SHP77 treated with DMSO at 0.1 percent for 48 hours (cell line): ENCODE results near the gene KAT6B.
A peak's percentile ranks its signal among the peaks of the same experiment; 100 is the strongest.
"Not testable (repeated sequence)": the region's sequence is repeated elsewhere in the genome, so short reads cannot be mapped to it uniquely, and the experiment has no call there.

Source experiments
- DNase-seq: peaks from one replicate; lab custom pipeline; 2025; lab: John Stamatoyannopoulos, UW

The KAT6B gene

DNA sequence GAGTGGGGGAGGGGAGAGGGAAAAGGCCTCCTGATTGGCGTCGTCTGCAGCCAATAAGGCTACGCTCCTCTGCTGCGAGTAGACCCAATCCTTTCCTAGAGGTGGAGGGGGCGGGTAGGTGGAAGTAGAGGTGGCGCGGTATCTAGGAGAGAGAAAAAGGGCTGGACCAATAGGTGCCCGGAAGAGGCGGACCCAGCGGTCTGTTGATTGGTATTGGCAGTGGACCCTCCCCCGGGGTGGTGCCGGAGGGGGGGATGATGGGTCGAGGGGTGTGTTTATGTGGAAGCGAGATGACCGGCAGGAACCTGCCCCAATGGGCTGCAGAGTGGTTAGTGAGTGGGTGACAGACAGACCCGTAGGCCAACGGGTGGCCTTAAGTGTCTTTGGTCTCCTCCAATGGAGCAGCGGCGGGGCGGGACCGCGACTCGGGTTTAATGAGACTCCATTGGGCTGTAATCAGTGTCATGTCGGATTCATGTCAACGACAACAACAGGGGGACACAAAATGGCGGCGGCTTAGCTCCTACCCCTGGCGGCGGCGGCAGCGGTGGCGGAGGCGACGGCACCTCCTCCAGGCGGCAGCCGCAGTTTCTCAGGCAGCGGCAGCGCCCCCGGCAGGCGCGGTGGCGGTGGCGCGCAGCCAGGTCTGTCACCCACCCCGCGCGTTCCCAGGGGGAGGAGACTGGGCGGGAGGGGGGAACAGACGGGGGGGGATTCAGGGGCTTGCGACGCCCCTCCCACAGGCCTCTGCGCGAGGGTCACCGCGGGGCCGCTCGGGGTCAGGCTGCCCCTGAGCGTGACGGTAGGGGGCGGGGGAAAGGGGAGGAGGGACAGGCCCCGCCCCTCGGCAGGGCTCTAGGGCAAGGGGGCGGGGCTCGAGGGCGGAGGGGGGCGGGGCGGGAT, at the start of gene KAT6B:
TSS of gene KAT6B (plus strand) at position 459 of the 903 bp plus-strand sequence. CDS start 16,258 bp downstream, outside the sequence.
- peak; percentile 98 for DNase-seq

DNA sequence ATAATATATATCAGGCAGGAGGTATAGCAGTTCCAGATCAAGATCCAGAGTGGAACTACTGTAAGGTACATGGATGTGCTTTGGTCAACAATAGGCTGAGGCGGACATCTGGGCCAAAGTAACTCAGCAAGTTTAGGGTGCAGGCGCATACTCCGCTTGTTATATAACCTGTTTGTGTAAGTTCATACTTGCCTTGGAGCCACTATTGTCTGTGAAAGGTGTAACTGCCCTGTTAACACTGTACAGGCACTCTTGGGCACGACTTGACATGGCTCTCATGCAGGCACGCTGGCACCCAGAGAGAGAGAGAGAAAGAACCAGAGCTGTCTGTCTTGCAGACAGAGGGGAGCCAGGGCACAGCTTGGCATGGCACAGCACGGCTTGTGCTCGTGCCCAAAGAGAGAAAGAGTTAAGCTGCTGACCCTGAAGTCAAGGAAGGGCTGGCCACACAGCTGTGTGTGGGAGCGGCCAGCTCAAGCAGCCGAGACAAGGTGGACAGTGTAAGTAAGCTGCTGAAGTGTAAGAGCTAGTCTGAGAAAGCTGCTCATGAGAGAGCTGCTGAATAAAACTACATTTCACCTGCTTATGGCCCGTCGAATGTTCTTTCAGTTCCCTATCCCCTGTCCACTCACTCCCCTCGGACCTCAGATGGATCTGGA, 47.8 kb upstream of the KAT6B start:
- DNase-seq, result no peak

DNA sequence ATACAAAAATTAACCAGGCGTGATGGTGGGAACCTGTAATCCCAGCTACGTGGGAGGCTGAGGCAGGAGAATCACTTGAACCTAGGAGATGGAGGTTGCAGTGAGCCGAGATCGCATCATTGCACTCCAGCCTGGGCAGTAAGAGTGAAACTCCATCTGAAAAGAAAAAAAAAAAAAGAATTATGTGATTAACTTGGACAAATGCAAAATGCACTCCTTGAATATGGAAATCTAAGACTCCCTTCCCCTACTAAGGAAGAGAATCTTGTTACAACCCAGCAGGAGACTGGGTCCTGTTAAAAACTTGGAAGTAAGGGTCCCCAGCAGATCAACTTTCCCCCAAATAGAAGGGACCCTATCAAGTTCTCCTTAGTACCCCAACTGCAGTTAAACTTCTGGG, 44.5 kb upstream of the KAT6B start:
- DNase-seq, result not testable (repeated sequence)

DNA sequence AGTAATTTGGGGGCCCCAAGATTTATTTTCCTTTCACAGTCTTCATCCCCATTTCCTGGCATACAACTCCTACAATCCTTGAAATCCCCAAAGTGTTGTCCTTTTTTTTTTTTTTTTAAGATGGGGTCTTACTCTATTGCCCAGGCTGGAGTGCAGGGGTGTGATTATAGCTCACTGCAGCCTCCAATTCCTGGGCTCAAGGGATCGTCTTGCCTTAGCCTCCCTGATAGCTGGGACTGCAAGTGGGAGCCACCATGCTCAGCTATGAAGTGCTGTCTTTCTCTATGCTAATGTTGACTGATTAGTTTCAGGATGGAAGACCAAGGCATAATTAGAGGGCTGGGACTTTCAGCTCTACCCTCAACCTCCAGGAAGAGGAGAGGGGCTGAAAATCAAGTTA, 41.9 kb upstream of the KAT6B start:
- DNase-seq, result no peak

DNA sequence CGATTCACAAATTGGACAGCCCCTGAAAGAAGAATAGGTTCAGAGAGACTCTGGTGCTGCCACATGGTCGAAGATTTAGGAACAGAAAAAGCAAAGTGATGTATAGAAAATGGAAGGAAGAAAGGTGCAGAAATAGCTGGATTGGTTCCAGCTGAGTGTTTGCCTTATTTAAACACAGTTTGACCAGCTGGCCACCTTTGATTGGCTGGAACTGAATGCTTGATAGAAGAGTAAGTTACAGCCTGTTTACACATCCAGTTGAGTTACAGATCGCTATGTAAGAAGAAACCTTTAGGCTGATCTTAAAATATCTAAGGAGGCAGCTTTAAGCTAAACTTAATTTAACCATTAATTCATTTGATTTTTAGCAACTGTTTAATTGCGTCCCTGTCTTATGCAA, 40.3 kb upstream of the KAT6B start:
- no peak for DNase-seq

DNA sequence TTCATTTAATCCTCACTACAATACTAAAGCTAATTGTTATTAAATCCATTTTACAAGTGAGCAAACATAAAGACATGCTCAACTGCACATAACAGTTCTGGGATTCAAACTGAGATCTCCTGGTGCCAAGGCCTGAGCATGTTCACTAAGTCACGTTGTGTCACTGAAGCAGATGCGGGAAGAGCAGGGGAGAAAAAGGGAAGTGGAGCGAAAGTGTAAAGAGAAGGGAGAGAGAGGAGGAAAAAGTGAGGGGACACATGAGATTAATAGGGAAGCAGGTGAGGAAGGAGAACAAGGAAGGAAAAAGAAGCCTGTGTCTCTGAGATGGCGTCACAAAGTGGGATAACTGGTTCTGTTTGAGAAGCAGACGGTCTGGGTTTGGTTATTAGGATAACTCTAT, 38.9 kb upstream of the KAT6B start:
- no peak for DNase-seq

DNA sequence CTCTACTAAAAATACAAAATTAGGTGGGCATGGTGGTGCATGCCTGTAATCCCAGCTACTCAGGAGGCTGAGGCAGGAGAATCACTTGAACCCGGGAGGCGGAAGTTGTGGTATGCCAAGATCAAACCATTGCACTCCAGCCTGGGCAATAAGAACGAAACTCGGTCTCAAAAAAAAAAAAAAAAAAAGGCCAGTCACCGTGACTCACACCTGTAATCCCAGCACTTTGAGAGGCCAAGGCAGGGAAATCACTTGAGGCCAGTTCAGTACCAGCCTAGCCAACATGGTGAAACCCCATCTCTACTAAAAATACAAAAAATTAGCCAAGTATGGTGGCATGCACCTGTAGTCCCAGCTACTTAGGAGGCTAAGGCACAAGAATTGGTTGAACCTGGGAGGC, 34.4 kb upstream of the KAT6B start:
- DNase-seq, result not testable (repeated sequence)

DNA sequence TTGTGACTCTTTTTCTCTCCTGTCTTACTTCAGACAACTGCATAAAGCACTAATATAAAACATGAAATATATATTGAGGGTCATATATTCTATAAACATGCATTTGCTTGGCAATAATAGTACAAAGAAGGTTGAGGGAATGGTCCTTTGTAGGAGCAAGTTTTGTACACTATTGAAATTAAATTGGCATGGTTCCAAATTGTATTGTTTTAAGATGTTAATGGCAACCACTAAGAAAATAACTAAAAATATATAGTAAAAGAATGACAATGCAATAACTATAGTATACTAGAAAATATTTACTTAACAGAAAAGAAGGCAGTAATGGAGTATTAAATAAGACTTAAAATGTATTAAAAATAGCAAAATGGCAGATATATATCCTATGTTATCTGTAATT, 33.7 kb upstream of the KAT6B start:
- no peak for DNase-seq

DNA sequence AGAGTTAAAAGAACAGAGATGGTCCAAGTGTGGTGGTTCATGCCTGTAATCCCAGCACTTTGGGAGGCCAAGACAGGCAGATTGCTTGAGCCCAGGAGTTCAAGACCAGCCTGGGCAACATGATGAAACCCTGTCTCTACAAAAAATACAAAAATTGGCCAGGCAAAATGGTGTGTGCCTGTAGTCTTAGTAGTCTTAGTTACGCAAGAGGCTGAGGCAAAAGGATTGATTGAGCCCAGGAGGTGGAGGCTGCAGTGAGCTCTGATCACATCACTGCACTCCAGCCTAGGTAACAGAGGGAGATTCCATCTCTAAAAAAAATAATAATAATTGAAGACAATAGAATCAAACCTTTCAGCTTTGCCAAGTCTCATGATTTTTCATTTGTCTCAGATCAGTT, 33.2 kb upstream of the KAT6B start:
- DNase-seq, result not testable (repeated sequence)

DNA sequence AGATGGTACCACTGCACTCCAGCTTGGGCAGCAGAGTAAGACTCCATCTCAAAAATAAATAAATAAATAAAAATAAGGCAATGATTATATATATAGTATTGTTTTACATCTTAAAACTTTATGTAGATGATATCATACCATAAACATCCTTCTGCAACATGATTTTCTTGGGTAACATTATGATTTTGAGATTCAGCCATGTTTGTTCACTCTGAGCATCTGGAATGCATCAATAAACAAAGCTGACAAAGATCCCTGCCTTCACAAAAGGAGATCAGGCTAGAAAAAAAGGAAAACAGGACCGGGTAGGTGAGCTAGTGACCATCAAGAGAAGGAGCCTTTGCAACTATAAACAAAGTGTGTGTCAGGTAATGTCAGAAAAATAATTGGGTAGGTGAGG, 31.9 kb upstream of the KAT6B start:
- no peak for DNase-seq

DNA sequence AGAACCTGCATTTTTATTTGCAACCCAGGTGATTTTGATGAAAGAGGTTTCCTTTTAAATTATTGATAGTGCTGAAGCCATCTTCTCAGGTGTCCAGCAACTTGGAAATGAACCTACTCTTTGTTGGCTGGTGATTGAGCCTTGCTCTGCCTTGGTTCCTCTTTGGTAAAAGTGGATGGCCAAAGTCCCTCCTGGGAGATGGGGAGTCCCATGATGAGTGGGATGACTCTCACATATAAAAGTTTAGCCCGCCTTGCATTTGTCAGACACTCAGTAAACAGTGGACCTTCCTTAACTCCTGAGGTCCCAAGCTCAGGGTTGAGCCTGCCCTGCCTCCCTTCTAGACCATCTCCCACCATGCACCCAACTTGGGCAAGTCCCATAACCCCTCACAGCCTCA, 28.9 kb upstream of the KAT6B start:
- no peak for DNase-seq

DNA sequence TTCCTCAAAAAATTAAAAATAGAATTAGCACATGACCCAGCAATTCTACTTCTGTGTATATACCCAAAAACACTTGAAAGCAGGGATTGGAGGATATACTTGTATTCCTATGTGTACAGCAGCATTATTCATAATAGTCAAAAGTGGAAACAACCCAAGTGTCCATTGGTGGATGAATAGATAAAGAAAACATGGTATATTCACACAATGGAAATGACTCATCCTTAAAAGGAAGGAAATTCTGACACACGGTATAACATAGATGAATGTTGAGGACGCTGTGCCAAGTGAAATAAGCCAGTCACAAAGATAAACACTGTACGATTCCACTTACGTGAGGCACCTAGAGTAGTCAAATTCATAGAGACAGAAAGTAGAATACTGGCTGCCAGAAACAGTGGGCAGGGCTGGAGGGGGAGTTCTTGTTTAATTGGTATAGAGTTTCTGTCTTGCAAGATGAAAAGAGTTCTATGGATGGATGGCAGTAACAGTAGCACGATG, 26.6 kb upstream of the KAT6B start:
- peak; percentile 5 for DNase-seq

DNA sequence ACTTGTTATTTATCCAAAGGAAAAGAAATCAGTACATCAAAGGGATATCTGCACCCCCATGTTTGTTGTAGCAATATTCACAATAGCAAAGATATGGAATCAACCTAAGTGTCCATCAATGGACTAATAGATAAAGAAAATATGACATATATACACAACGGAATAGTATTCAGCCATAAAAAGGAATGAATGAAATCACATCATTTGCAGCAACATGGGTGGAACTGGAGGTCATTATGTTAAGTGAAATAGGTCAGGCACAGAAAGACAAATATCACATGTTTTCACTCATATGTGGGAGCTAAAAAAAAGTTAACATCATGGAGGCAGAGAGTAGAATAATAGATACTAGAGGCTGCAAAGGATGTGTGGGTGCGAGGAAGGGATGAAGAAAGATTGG, 25.0 kb upstream of the KAT6B start:
- no peak for DNase-seq

DNA sequence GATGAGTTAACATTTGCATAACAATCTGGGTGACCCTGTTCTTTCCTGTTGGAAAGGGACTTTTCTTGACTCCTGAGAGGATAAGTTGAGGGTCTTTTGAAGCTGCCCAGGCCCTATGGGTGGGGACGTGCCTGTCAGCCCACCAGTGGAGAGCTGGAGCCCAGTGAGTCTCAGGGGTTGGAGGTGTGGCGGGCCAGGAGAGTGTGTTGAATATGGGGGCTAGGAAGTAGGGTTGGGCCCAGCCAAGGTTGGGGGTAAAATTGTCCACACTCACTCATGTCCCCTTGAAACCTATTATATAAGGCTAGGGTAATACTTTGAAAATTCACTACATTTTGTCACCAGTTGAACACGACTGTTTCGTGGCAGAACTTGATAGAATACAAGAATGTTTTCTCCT, 17.9 kb upstream of the KAT6B start:
- DNase-seq, result no peak

DNA sequence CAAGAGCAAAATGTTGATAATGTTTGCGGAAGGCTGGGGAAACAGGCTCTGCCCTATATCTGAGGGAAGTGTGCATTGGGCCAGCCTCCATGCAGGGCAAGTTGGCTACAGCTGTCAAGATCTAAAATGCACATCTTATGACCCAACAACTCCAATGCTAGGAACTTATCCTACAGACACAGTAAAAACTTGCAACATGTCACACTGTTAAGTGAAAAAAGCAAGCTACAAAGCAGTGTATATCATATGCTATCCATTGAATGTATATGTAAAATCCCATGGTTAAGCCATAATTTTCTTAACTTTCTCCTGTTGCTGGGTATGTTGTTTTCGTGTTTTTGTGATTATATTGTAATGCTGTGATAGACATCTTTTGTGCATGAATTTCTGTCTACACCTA, 16.3 kb upstream of the KAT6B start:
- DNase-seq, result no peak

DNA sequence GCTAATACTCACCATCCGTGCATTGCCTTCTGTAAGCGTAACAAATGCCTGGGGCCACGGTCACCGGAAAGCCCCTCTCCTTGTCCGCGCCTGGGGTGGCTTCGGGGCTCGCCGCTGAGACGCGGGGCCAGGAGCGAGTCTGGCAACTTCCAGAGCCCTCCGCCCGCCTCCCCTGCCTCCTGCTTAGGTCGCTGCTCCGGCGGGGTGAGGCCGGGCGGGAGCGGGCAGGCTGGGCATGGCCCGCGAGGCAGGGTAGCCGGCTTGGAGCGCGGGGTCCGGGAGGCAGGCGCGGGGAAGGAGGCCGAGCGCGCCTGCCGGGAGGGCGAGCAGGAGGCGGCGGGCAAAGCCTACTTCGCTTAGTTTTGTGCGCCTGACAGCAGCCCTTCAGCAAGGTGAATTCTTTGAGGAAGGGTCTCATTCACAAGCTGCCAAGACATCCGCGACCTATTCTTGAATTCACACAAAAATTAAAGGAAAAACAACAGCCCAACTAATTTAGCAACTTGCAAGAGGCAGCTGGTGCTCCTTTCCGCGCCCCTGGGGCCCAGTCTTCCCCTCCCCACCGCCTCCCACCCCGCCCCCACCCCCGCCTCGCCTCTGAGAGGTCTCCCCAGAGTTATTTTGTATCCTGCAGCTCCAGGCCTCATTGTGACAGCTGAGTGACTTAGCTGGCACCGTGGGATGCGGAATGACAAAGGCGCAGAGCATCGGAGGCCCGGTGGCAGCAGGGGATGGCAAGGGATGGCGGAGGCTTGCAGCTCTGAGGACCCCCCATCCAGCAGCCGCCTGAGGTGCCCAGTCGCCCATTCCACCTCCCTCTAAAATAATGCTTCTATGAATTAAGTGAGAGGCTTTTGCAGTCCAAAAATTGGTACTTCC, 12.8 kb upstream of the KAT6B start:
- no peak for DNase-seq

DNA sequence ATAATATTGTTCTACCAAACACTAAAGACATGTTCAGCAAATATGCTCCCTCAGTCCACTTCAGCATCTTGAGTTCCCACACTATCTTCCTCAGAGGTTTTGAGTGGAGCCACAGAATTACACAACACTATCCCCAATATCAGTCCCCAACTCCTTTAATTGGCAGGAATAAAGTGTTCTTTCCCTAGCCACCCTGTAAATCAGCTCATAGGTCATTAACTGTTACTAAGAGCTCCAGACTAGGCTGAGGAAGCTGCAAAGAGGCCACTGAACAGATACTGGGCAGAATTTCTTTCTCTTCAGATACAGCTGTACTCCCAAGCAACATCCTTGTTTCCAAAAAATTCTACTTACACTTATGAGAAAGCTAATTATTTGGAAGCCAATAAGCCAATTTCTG, 11.6 kb upstream of the KAT6B start:
- no peak for DNase-seq

DNA sequence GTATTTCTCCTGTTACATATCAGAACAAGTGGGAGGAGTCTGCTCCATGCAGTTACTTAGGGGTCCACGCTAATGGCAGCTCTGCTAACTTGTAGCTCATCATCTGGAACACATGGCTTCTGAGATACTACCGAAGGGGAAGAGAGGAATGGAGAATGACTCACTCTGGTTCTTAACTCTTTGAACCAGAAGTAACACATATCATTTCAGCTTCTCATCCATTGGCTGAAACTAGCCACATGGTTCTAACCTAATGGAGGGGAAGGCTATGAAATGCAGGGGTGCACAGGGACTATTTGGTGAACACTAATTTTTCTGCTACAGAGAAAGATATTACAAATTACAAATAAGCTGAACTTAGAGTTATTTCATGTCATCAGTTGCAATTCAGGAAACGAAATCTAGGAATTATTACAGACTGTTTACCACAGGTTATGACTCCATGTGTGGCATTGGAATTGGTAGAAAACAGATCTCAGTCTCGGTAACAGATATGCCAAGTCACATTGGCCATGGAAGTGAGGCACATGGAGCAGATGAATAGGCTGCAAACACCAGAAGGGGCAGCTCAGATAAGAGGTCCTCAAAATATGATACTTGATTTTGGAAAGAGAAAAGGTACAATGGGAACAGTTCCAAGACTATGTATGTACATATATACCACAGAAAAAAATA, 9.4 kb upstream of the KAT6B start:
- DNase-seq, result no peak

DNA sequence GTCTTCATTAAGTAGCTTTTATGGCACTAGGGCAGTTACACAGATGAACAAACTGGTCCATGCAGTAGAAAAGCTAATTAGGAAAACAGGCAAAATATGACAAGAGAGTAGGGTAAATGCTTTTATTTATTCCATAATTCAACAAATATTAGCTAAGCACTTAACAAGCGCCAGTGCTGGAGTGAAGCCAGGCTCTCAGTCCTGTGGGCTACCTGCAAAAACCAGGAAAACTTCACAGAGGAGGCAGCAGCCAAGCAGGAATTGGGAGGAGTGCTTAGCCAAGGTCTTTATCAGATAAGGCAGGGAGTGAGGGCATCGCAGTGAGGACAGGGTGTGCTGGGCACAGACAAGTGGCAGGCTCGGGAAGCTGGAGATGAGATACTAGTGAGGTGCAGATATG, 4.9 kb upstream of the KAT6B start:
- no peak for DNase-seq

DNA sequence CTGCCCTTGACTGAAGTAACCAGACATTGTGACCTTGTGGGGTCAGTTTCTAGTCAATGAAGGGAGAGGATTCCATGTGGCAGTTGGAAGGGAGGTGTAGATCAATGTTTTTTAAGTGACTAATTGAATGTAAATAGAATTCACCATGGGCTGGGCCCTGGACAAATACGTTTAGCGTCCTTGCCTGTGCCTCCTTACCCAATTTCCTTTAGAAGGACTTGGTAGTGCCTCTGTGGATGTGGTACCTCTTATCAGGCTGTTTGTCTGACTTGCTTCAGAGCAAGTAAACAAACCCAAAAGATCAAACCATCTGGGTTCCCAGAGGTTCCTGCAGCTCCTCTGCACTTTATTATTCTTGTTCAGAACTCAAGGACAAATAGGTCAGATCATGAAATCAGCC, 4.3 kb upstream of the KAT6B start:
- no peak for DNase-seq

DNA sequence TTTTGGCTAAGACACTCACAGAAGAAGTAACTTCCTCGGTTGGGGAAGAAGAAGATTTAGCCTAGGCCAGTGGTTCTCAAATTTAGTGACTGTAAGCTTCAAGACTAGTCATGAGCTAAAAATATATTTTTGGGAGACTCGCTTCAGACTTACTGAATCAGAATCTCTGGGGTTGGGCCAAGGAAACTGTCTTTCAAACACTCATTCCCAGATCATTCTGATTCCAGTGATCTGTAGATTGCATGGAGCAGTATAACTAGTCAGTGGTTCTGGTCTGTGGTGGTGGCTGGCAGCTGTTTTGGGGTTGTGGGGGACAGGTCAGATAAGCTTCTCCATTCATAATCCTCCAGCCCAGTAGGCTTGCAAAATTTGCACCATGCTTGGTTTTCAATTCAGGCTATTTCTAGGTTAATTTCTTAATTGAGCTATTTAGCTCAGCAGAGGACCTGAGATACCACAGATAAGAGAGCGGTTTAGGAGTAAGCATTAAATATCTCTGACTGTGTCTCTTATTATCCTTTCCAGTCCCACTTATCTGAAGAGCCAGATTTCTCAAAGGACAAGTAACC, 3.8 kb upstream of the KAT6B start:
- DNase-seq, result no peak
